ENCODE data around the gene CAMTA1. TPM values are rescaled to one million over a fixed set of nuclear protein-coding genes. Genes with fewer than 3 reads are reported as not detected.
A peak's percentile ranks its signal among the peaks of the same experiment; 100 is the strongest.

The CAMTA1 gene
- total RNA-seq, 6 donors from 2014 or later, result 38.8 to 74.0 (median 46.1) TPM

DNA sequence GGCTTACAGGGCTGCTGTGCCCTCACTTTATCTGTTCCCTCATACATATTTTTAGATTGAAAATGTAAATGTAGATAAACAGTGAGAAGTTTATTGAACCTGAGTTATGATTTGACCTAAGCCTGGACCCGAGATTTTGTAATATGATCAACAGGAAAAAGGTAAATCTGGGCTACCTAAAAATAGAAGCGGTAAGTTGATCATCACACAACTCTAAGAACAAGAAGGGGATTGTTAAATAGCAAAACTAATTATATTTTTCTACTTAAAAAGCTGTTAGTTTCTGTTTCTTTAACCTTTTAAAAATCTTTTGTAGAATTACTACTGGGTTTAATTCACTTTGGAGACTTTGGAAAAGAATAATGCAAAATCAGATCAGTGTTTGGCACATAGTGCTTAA lies 35.6 kb downstream of the CAMTA1 start:
- H3K4me3 ChIP-seq, result no peak overlapping the region
- ATAC-seq (ENCODE audit: low FRiP score in 2 of 2) (no peak), DNase-seq (no peak)
- H3K9me3 ChIP-seq, result no peaks in the 10 kb centered on the region
- TF ChIP-seq EP300 (IDR thresholded peaks at IDR 0.05) (no peak), POLR2AphosphoS5 (IDR thresholded peaks at IDR 0.05) (no peak), POLR2A (IDR thresholded peaks at IDR 0.05) (no peak)
- TF ChIP-seq, protein P1, sequence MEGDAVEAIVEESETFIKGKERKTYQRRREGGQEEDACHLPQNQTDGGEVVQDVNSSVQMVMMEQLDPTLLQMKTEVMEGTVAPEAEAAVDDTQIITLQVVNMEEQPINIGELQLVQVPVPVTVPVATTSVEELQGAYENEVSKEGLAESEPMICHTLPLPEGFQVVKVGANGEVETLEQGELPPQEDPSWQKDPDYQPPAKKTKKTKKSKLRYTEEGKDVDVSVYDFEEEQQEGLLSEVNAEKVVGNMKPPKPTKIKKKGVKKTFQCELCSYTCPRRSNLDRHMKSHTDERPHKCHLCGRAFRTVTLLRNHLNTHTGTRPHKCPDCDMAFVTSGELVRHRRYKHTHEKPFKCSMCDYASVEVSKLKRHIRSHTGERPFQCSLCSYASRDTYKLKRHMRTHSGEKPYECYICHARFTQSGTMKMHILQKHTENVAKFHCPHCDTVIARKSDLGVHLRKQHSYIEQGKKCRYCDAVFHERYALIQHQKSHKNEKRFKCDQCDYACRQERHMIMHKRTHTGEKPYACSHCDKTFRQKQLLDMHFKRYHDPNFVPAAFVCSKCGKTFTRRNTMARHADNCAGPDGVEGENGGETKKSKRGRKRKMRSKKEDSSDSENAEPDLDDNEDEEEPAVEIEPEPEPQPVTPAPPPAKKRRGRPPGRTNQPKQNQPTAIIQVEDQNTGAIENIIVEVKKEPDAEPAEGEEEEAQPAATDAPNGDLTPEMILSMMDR (IDR thresholded peaks at IDR 0.05), result no peak
- 62 to 66% methylated on average over 2 of the region's 2 CpGs for WGBS, 2 donors
- peaks cover 11 to 21% (median 16%) of the 10 kb centered on the region in 4 donors for H3K4me1 ChIP-seq
- no peaks in the 10 kb centered on the region for H3K36me3 ChIP-seq
- peak overlapping the region in 1 of 4 donors; percentile 13 for H3K27ac ChIP-seq
- no peaks in the 10 kb centered on the region for H3K27me3 ChIP-seq

DNA sequence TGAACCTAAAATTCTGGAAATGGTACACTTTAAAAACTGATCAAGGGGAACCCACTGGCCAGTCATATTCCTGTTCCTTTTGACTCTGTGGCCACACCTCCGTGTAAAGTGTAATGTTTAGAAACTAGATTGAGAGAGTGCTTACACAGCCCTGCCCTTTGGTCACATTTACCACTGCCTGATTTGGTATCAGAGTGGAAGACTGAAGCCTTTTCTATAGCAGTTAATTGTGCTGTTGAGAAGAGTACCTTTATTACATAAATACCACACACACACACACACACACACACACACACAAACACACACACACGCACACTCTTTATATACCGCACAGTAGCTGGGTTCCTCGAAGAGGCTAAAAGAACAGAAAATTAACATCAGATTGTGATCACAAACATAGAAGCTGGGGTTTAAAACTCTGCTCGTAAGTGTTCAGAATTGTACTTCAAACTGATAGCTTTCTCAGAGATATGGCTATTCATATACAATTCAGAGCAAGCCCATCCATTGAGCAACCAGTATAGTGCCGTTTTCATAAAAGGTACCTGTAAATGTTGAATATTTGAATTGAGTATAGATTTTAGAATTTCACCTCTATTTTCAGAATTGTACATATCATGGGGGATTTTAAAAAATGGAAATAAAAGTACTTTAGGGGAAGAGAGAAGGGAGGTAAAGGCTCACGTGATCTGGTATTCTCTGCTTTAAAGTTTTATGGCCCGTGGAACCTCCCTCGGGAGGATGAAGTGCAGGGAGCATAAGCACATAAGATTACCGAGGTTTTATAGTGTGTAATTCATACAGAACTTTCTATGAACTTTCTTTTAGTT lies 37.5 kb downstream of the CAMTA1 start:
- DNase-seq, result peak in 1 of 2 donors; percentile 41
- TF ChIP-seq, protein P1 (IDR thresholded peaks at IDR 0.05), result no peak
- TF ChIP-seq POLR2A (IDR thresholded peaks at IDR 0.05) (no peak), EP300 (IDR thresholded peaks at IDR 0.05) (no peak), POLR2AphosphoS5 (IDR thresholded peaks at IDR 0.05) (no peak)
- H3K27me3 ChIP-seq, result no peaks in the 10 kb centered on the region
- no peak overlapping the region for H3K4me3 ChIP-seq
- H3K36me3 ChIP-seq, result no peaks in the 10 kb centered on the region
- no peak overlapping the region for H3K27ac ChIP-seq
- H3K4me1 ChIP-seq, result peaks cover 11 to 21% (median 16%) of the 10 kb centered on the region in 4 donors
- peak; percentile 45 to 66 for ATAC-seq (ENCODE audit: low FRiP score in 2 of 2)
- WGBS, 2 donors, result 73 to 86% methylated on average over 10 of the region's 10 CpGs
- H3K9me3 ChIP-seq, result no peaks in the 10 kb centered on the region

DNA sequence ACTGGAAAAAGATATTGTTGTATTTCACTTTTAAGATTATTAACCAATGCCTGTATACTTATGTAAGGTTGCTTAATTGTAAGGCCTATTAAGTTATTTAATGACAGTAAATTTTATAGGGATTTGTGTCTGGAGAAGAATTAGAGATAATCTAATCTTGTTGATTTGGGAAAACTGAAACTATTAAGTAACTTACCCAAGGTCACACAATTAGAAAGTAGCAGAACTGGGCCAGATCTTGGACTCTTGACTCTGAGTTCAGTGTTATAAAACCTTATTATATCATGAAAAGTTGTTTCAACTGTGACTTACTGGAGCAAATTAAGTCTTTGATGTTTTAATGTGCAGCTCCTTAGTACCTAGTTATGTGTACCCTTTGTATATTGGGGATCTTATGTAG lies 38.5 kb downstream of the CAMTA1 start:
- Histone ChIP-seq H3K36me3 (no peaks in the 10 kb centered on the region), H3K9me3 (no peaks in the 10 kb centered on the region), H3K27ac (no peak overlapping the region), H3K4me3 (no peak overlapping the region), H3K27me3 (no peaks in the 10 kb centered on the region), H3K4me1 (peaks cover 11 to 21% (median 16%) of the 10 kb centered on the region in 4 donors)
- no peak for TF ChIP-seq POLR2AphosphoS5 (IDR thresholded peaks at IDR 0.05)
- no peak for TF ChIP-seq EP300 (IDR thresholded peaks at IDR 0.05)
- no peak for TF ChIP-seq POLR2A (IDR thresholded peaks at IDR 0.05)
- TF ChIP-seq, protein P1 (IDR thresholded peaks at IDR 0.05), result no peak
- no peak for ATAC-seq (ENCODE audit: low FRiP score in 2 of 2)
- no peak for DNase-seq

GRCh38 chr1:6824665-6825368 lies 39.6 kb downstream of the CAMTA1 start:
- no peaks in the 10 kb centered on the region for H3K27me3 ChIP-seq
- H3K9me3 ChIP-seq, result no peaks in the 10 kb centered on the region
- DNase-seq (no peak), ATAC-seq (ENCODE audit: low FRiP score in 2 of 2) (no peak)
- 87 to 92% methylated on average over 6 of the region's 6 CpGs for WGBS, 2 donors
- H3K4me3 ChIP-seq, result no peak overlapping the region
- H3K36me3 ChIP-seq, result peaks cover 0 to 3% (median 0%) of the 10 kb centered on the region in 4 donors
- no peak overlapping the region for H3K27ac ChIP-seq
- TF ChIP-seq POLR2AphosphoS5 (IDR thresholded peaks at IDR 0.05) (no peak), POLR2A (IDR thresholded peaks at IDR 0.05) (no peak), EP300 (IDR thresholded peaks at IDR 0.05) (no peak)
- TF ChIP-seq, protein P1 (IDR thresholded peaks at IDR 0.05), result no peak
- H3K4me1 ChIP-seq, result peaks cover 4 to 14% (median 13%) of the 10 kb centered on the region in 4 donors

Data from upper lobe of left lung (tissue), 6 donors.